H1 (cell line): ENCODE data around the gene ZFYVE19. TPM values are rescaled to one million over a fixed set of nuclear protein-coding genes. Genes with fewer than 3 reads are reported as not detected.

Source experiments
- CTCF ChIA-PET: fragments of 300-600 bp; sonication (Branson Sonifier 250); formaldehyde crosslinking; loops from one replicate; lab custom pipeline; 2021; ENCODE audit not compliant: partially characterized antibody; lab: Charles Lee
- POLR2A ChIA-PET: fragments of 300-600 bp; sonication (Branson Sonifier 250); formaldehyde crosslinking; loops from one replicate; lab custom pipeline; 2021; ENCODE audit warnings: inconsistent platforms; ENCODE audit not compliant: partially characterized antibody; lab: Charles Lee
- DNase-seq, 2 experiments: peaks; one replicate each; pipeline versions ENCODE4 v3.0.0 to v3.0.0-alpha.2; 2010 to 2022; ENCODE audit warnings: low spot score in 2 of 2, low read depth in 1 of 2, mixed read lengths in 1 of 2
- FAIRE-seq: peaks from 2 replicates; lab custom pipeline; 2011; peaks lifted over from hg19 to GRCh38; lab: Jason Lieb, UNC
- H2AFZ ChIP-seq: 2 replicates; pipeline ENCODE4 v1.8.1; 2012; ENCODE audit warnings: low read length, inconsistent platforms
- H2AK5ac ChIP-seq: 2 replicates; pipeline ENCODE4 v1.6.1; 2013; ENCODE audit warnings: low read depth, low read length
- H2BK120ac ChIP-seq: replicated peaks from 2 replicates; pipeline ENCODE3; 2013; ENCODE audit warnings: low read depth, low read length, inconsistent platforms
- H2BK12ac ChIP-seq: 2 replicates; pipeline ENCODE4 v1.6.1; 2013; ENCODE audit warnings: low read depth, low read length
- H2BK15ac ChIP-seq: 2 replicates; pipeline ENCODE4 v1.6.1; 2013; ENCODE audit warnings: low read length
- H2BK20ac ChIP-seq: 2 replicates; pipeline ENCODE4 v1.6.1; 2013; ENCODE audit warnings: low read length
- H2BK5ac ChIP-seq: 2 replicates; pipeline ENCODE4 v1.6.1; 2013; ENCODE audit warnings: low read depth, low read length
- H3K14ac ChIP-seq: 2 replicates; pipeline ENCODE4 v1.6.1; 2013; ENCODE audit warnings: inconsistent platforms; ENCODE audit not compliant: insufficient read length
- H3K18ac ChIP-seq: 2 replicates; pipeline ENCODE4 v1.6.1; 2013; ENCODE audit warnings: low read length; ENCODE audit errors: extremely low read depth
- H3K23ac ChIP-seq: 2 replicates; pipeline ENCODE4 v1.6.1; 2013; ENCODE audit warnings: inconsistent platforms; ENCODE audit not compliant: insufficient read length
- H3K23me2 ChIP-seq: 2 replicates; pipeline ENCODE4 v1.6.1; 2013; ENCODE audit warnings: low read depth, low read length
- H3K27ac ChIP-seq: 2 replicates; pipeline ENCODE4 v1.6.1; 2011; ENCODE audit warnings: low read depth, low read length, inconsistent platforms
- H3K27me3 ChIP-seq, 4 experiments: replicated peaks in 1 of 4; 1 replicate in 1 of 4; 2 replicates in 3 of 4; pipeline versions ENCODE4 v1.6.1 to v1.8.1; 2011 to 2013; ENCODE audit warnings: low read length in 3 of 4, mild to moderate bottlenecking in 3 of 4, inconsistent platforms in 2 of 4, mixed read lengths in 2 of 4, moderate library complexity in 1 of 4; ENCODE audit not compliant: control insufficient read depth in 3 of 4, insufficient read depth in 3 of 4; ENCODE audit errors: extremely low read depth in 1 of 4
- H3K36me3 ChIP-seq, 4 experiments: 2 replicates each; pipeline versions ENCODE4 v1.6.1 to v1.8.1; 2011 to 2013; ENCODE audit warnings: mild to moderate bottlenecking in 4 of 4, low read length in 3 of 4, moderate library complexity in 2 of 4, control low read depth in 1 of 4, inconsistent platforms in 1 of 4; ENCODE audit not compliant: insufficient read depth in 4 of 4, control insufficient read depth in 2 of 4
- H3K4ac ChIP-seq: replicated peaks from 2 replicates; pipeline ENCODE3; 2013; ENCODE audit warnings: low read length, low read depth, mixed read lengths, inconsistent platforms; ENCODE audit not compliant: insufficient read length
- H3K4me1 ChIP-seq, 4 experiments: replicated peaks in 1 of 4; 1 replicate in 1 of 4; 2 replicates in 3 of 4; pipeline versions ENCODE4 v1.6.1 to v1.8.1; 2011 to 2013; ENCODE audit warnings: low read length in 3 of 4, inconsistent platforms in 2 of 4, mixed read lengths in 1 of 4; ENCODE audit not compliant: insufficient read depth in 4 of 4, control insufficient read depth in 3 of 4
- H3K4me2 ChIP-seq, 2 experiments: 2 replicates each; pipeline versions ENCODE4 v1.6.1 to v1.8.1; 2011 to 2013; ENCODE audit warnings: low read depth in 2 of 2, low read length in 2 of 2, control low read depth in 1 of 2, inconsistent platforms in 1 of 2, mild to moderate bottlenecking in 1 of 2; ENCODE audit not compliant: insufficient read depth in 1 of 2
- H3K4me3 ChIP-seq, 4 experiments: fragments of 200-600, 300-600 bp in 1 of 4; sonication (generic), shearing (Covaris generic), sonication (Bioruptor Twin) in 1 of 4; 2 replicates each; pipeline versions ENCODE4 v1.5.1 to v1.8.1; 2011 to 2016; ENCODE audit warnings: low read length in 4 of 4, low read depth in 3 of 4, control low read depth in 2 of 4, inconsistent platforms in 2 of 4, mild to moderate bottlenecking in 2 of 4, mixed read lengths in 1 of 4, moderate library complexity in 1 of 4; ENCODE audit not compliant: insufficient read depth in 2 of 4; ENCODE audit errors: extremely low read depth in 1 of 4
- H3K56ac ChIP-seq: replicated peaks from 2 replicates; pipeline ENCODE3; 2013; ENCODE audit warnings: low read depth, mild to moderate bottlenecking, mixed read lengths, low read length, inconsistent platforms; ENCODE audit not compliant: insufficient read length
- H3K79me1 ChIP-seq: 2 replicates; pipeline ENCODE4 v1.6.1; 2013; ENCODE audit warnings: low read depth, low read length, control low read depth
- H3K79me2 ChIP-seq, 2 experiments: 2 replicates each; pipeline versions ENCODE4 v1.6.1 to v1.8.1; 2012 to 2013; ENCODE audit warnings: low read length in 2 of 2, mild to moderate bottlenecking in 2 of 2, inconsistent platforms in 1 of 2; ENCODE audit not compliant: insufficient read depth in 2 of 2, control insufficient read depth in 1 of 2
- H3K9ac ChIP-seq, 4 experiments: replicated peaks in 1 of 4; 1 replicate in 1 of 4; 2 replicates in 3 of 4; pipeline versions ENCODE4 v1.6.1 to v1.8.1; 2011 to 2013; ENCODE audit warnings: low read depth in 3 of 4, low read length in 3 of 4, control low read depth in 2 of 4, mild to moderate bottlenecking in 2 of 4, moderate library complexity in 2 of 4, inconsistent platforms in 1 of 4; ENCODE audit errors: extremely low read depth in 1 of 4
- H3K9me3 ChIP-seq, 2 experiments: 2 replicates each; pipeline versions ENCODE4 v1.6.1 to v1.8.1; 2012 to 2013; ENCODE audit warnings: mild to moderate bottlenecking in 2 of 2, moderate library complexity in 2 of 2, control low read depth in 1 of 2, inconsistent platforms in 1 of 2, low read depth in 1 of 2, low read length in 1 of 2, mixed read lengths in 1 of 2; ENCODE audit not compliant: insufficient read depth in 2 of 2
- H4K20me1 ChIP-seq, 2 experiments: replicated peaks in 1 of 2; 2 replicates each; pipeline versions ENCODE3 to v1.8.1; 2011 to 2013; ENCODE audit warnings: inconsistent platforms in 2 of 2, low read length in 2 of 2, mild to moderate bottlenecking in 1 of 2; ENCODE audit not compliant: insufficient read depth in 2 of 2, control insufficient read depth in 1 of 2
- H4K5ac ChIP-seq: 2 replicates; pipeline ENCODE4 v1.6.1; 2013; ENCODE audit warnings: low read length, low read depth, mixed read lengths, inconsistent platforms; ENCODE audit not compliant: insufficient read length
- H4K8ac ChIP-seq: 2 replicates; pipeline ENCODE4 v1.8.0; 2013; ENCODE audit warnings: mild to moderate bottlenecking, moderate library complexity, low read length, inconsistent platforms; ENCODE audit not compliant: insufficient read depth; ENCODE audit errors: extremely low read depth
- H4K91ac ChIP-seq: replicated peaks from 2 replicates; pipeline ENCODE3; 2013; ENCODE audit warnings: low read length, mixed read lengths, inconsistent platforms; ENCODE audit not compliant: insufficient read length
- POLR2AphosphoS5 ChIP-seq: IDR thresholded peaks from 2 replicates; pipeline ENCODE4 v1.6.1; 2011; ENCODE audit warnings: low read depth, low read length
- SIRT6 ChIP-seq: IDR thresholded peaks from one replicate; pipeline ENCODE4 v1.7.1; 2012; ENCODE audit warnings: low read length, inconsistent platforms
- SP1 ChIP-seq: IDR thresholded peaks from 2 replicates; pipeline ENCODE4 v1.6.1; 2011; ENCODE audit warnings: low read depth, low read length
- WGBS, 2 experiments: shearing (Covaris generic) in 1 of 2; methylation state at CpG; one replicate each; pipeline versions ENCODE4 v1.1.6 to v1.1.7; 2013 to 2015; ENCODE audit warnings: low lambda C conversion rate in 2 of 2, mixed read lengths in 2 of 2, inconsistent platforms in 1 of 2, low coverage in 1 of 2, missing lambda C conversion rate in 1 of 2; ENCODE audit not compliant: insufficient replicate concordance in 2 of 2, insufficient coverage in 1 of 2, insufficient read length in 1 of 2; ENCODE audit errors: extremely low coverage in 1 of 2, missing lambda C conversion rate in 1 of 2; 5-methylcytosine and 5-hydroxymethylcytosine counted together
- polyA plus RNA-seq, 7 experiments: library from polyadenylated mRNA; depleted of rRNA in 3 of 7; stranded (reverse) in 5 of 7; unstranded in 2 of 7; fragments of >200 nt in 5 of 7; fragments of 200-250 nt in 2 of 7; gene quantifications; 1 replicate in 5 of 7; 2 replicates in 1 of 7; 4 replicates in 1 of 7; pipeline versions ENCODE4 v1.2.1 to v1.2.3, GENCODE V29; 2011 to 2013; ENCODE audit warnings: missing spikeins in 2 of 7, mixed read lengths in 2 of 7
- total RNA-seq: library from RNA; stranded (reverse); fragmentation: NEBNext Ultra II Directional; extraction: Animal tissue kit (Norgen Biotek cat#: 25700); gene quantifications from 2 replicates; pipeline ENCODE4 v1.2.1, GENCODE V29; 2021

ZFYVE19 gene
- total and polyA plus RNA-seq, 2 of the 8 experiments (the other 6 are each of a cell fraction or from before 2014, with no cell fraction given) = 11.2 to 21.8 TPM

DNA sequence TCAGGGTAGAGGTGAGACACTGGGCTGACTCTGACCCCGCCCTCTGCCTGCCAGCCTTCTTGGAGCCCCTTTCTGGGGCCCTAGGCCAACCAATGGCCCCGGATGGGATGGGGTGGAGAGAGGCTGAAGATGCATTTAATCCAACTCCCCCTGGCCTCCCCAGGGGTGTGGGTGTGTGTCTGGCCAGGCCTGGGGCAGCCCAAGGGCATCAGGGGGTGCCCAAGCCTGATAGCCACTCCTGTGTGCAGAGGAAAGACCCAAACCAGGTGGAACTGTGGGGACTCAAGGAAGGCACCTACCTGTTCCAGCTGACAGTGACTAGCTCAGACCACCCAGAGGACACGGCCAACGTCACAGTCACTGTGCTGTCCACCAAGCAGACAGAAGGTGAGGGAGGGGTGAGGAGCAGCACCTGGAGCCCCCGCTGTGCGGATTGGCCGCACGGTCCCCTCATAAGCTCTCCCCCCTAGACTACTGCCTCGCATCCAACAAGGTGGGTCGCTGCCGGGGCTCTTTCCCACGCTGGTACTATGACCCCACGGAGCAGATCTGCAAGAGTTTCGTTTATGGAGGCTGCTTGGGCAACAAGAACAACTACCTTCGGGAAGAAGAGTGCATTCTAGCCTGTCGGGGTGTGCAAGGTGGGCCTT, 46.5 kb downstream of the ZFYVE19 start:
- Histone ChIP-seq H3K4ac (no peak overlapping the region), H2BK5ac (no peak overlapping the region), H3K4me3 (no peak overlapping the region), H3K18ac (no peak overlapping the region), H2BK12ac (no peak overlapping the region), H3K27ac (no peak overlapping the region), H2BK15ac (no peak overlapping the region), H2AK5ac (no peak overlapping the region), H2BK120ac (no peak overlapping the region), H3K79me1 (peaks cover 3% of the 10 kb centered on the region; the same call in 1 of the 2 replicates), H2BK20ac (no peak overlapping the region), H3K9ac (no peak overlapping the region), H4K20me1 (peaks cover 5 to 6% of the 10 kb centered on the region in 2 experiments), H3K23ac (no peak overlapping the region), H3K23me2 (no peaks in the 10 kb centered on the region), H3K4me2 (no peak overlapping the region), H4K91ac (no peak overlapping the region), H3K36me3 (peaks cover 18 to 57% (median 44%) of the 10 kb centered on the region in 4 experiments; a peak in 7 of 8 replicates), H3K4me1 (peaks cover 0 to 3% (median 0%) of the 10 kb centered on the region in 4 experiments; a peak in 1 of 7 replicates), H4K8ac (no peak overlapping the region), H4K5ac (no peak overlapping the region), H3K79me2 (peaks cover 0 to 15% of the 10 kb centered on the region in 2 experiments; a peak in 2 of 4 replicates), H2AFZ (no peak overlapping the region), H3K56ac (no peak overlapping the region), H3K9me3 (no peaks in the 10 kb centered on the region), H3K14ac (no peak overlapping the region), H3K27me3 (no peaks in the 10 kb centered on the region)
- DNase-seq = no peak
- TF ChIP-seq POLR2AphosphoS5 = no peak
- TF ChIP-seq SIRT6 = no peak
- TF ChIP-seq SP1 = no peak
- WGBS, 2 experiments = 88% methylated on average over 14 of the region's 16 CpGs; no CpG with 5 or more reads in 1 of the 2 experiments
- no peak for FAIRE-seq
- POLR2A ChIA-PET = interaction anchor here (1.5 to 1.7 kb wide), 3 partner anchors 10 to 16 kb away, joined by 3 to 8 read pairs (median 3); partner anchors contain the start of gene SPINT1
- CTCF ChIA-PET = interaction anchor here (0.7 to 7.3 kb wide), 3 partner anchors 9 to 41 kb away, joined by 3 to 157 read pairs (median 5); partner anchors contain the start of genes SPINT1 and VPS18
